Measurements from ENCODE around the gene FBXO9.

DNA sequence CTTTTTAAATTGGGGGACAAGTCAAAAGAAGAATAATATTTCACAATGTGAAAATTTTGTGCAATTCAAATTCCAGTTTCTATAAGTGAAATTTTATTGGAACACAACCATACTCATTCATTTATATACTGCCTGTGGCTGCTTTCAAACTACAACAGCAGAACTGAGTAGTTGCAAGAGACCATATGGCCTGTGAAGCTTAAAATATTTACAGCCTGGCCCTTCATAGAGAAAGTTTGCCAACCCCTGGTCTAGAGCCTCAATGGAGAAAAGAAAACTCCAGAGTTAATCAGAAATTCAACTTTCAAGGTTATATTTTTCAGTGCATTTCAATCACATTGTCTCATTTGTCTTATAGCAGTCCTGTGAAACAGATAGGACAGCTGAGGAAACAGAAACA, 26.6 kb upstream of the FBXO9 start:
- TF ChIP-seq, protein P1, sequence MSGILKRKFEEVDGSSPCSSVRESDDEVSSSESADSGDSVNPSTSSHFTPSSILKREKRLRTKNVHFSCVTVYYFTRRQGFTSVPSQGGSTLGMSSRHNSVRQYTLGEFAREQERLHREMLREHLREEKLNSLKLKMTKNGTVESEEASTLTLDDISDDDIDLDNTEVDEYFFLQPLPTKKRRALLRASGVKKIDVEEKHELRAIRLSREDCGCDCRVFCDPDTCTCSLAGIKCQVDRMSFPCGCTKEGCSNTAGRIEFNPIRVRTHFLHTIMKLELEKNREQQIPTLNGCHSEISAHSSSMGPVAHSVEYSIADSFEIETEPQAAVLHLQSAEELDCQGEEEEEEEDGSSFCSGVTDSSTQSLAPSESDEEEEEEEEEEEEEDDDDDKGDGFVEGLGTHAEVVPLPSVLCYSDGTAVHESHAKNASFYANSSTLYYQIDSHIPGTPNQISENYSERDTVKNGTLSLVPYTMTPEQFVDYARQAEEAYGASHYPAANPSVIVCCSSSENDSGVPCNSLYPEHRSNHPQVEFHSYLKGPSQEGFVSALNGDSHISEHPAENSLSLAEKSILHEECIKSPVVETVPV (CRISPR knock-in tag; IDR thresholded peaks at IDR 0.05), result no peak
- TF ChIP-seq CSDC2 (CRISPR knock-in tag; IDR thresholded peaks at IDR 0.05), result no peak
- no peak for TF ChIP-seq ARNTL (CRISPR knock-in tag; IDR thresholded peaks at IDR 0.05; ENCODE audit: borderline replicate concordance, low read depth)
- TF ChIP-seq, protein P2, sequence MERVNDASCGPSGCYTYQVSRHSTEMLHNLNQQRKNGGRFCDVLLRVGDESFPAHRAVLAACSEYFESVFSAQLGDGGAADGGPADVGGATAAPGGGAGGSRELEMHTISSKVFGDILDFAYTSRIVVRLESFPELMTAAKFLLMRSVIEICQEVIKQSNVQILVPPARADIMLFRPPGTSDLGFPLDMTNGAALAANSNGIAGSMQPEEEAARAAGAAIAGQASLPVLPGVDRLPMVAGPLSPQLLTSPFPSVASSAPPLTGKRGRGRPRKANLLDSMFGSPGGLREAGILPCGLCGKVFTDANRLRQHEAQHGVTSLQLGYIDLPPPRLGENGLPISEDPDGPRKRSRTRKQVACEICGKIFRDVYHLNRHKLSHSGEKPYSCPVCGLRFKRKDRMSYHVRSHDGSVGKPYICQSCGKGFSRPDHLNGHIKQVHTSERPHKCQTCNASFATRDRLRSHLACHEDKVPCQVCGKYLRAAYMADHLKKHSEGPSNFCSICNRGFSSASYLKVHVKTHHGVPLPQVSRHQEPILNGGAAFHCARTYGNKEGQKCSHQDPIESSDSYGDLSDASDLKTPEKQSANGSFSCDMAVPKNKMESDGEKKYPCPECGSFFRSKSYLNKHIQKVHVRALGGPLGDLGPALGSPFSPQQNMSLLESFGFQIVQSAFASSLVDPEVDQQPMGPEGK (CRISPR knock-in tag; IDR thresholded peaks at IDR 0.05; ENCODE audit: borderline replicate concordance), result no peak
- no peak for TF ChIP-seq ZNF8 (CRISPR knock-in tag; IDR thresholded peaks at IDR 0.05)
- no peak for TF ChIP-seq TCF4 (CRISPR knock-in tag; IDR thresholded peaks at IDR 0.05; ENCODE audit: borderline replicate concordance)
- TF ChIP-seq, protein P3, sequence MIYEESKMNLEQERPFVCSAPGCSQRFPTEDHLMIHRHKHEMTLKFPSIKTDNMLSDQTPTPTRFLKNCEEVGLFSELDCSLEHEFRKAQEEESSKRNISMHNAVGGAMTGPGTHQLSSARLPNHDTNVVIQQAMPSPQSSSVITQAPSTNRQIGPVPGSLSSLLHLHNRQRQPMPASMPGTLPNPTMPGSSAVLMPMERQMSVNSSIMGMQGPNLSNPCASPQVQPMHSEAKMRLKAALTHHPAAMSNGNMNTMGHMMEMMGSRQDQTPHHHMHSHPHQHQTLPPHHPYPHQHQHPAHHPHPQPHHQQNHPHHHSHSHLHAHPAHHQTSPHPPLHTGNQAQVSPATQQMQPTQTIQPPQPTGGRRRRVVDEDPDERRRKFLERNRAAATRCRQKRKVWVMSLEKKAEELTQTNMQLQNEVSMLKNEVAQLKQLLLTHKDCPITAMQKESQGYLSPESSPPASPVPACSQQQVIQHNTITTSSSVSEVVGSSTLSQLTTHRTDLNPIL (CRISPR knock-in tag; IDR thresholded peaks at IDR 0.05; ENCODE audit: low read depth), result no peak
- TF ChIP-seq ESRRG (CRISPR knock-in tag; IDR thresholded peaks at IDR 0.05), result no peak

All from SK-N-SH treated with all-trans-retinoic acid at 6 μM for 48 hours (cell line).